ENCODE data around the gene EGR4. TPM values are rescaled to one million over a fixed set of nuclear protein-coding genes. Genes with fewer than 3 reads are reported as not detected.

Gene EGR4
- total and polyA plus RNA-seq, 10 donors = 0.02 to 0.03 TPM; not detected in 8

DNA sequence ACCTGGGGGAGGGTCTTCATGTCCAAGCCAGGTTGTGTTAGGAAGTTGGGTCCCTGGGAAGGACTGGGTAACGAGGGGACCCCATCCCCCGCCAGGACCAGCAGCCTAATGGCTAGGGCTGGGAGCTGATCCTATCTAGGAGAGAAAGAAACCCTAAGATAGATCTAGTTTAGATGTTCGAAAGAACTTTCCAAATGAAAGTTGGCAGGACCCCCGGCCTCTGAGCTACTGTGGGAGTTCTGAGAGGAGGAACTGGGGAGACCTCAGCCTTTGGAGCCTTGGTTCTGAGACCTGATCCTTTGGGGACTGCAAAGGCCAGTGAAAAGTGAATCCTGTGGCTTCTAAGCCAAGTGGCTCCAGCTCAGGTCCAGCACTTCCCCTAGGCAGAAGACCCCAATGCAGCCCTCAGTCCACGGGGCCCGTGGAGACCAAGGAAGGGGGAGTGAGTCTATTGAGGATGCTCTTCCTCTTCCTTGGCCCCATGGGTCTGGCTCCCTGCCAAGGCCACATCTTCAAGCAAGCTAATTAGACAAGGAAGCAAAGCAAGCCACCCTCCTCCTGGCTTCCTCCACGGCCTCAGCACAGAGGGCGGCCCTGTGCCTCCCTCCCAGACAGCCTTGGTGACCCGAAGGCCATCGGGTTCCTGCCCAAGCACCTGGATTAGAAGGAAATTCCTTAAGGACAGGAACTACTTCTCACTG, 35.8 kb downstream of the EGR4 start:
- Histone ChIP-seq H3K36me3 (peaks cover 0 to 68% (median 27%) of the 10 kb centered on the region in 6 donors), H3K27me3 (replicated peaks in 1 of 7) (no peaks in the 10 kb centered on the region), H3K27ac (no peak overlapping the region), H3K9me3 (no peaks in the 10 kb centered on the region), H3K4me1 (peaks cover 0 to 6% (median 0%) of the 10 kb centered on the region in 6 donors), H3K4me3 (no peak overlapping the region)
- no peak for DNase-seq
- intact Hi-C loops (cut with DNase I; ENCODE audit: low total_unique reads) = no loop called here
- 51 to 64% (median 55%) methylated on average over 10 of the region's 10 CpGs for WGBS, 5 donors
- TF ChIP-seq POLR2A (IDR thresholded peaks at IDR 0.05) (no peak), POLR2AphosphoS5 (IDR thresholded peaks at IDR 0.05) (peak in 2 of 3 donors; percentile 12 to 15)
- TF ChIP-seq, protein P1, sequence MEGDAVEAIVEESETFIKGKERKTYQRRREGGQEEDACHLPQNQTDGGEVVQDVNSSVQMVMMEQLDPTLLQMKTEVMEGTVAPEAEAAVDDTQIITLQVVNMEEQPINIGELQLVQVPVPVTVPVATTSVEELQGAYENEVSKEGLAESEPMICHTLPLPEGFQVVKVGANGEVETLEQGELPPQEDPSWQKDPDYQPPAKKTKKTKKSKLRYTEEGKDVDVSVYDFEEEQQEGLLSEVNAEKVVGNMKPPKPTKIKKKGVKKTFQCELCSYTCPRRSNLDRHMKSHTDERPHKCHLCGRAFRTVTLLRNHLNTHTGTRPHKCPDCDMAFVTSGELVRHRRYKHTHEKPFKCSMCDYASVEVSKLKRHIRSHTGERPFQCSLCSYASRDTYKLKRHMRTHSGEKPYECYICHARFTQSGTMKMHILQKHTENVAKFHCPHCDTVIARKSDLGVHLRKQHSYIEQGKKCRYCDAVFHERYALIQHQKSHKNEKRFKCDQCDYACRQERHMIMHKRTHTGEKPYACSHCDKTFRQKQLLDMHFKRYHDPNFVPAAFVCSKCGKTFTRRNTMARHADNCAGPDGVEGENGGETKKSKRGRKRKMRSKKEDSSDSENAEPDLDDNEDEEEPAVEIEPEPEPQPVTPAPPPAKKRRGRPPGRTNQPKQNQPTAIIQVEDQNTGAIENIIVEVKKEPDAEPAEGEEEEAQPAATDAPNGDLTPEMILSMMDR (IDR thresholded peaks at IDR 0.05 in 8 of 11, conservative IDR thresholded peaks at IDR 0.05 in 3 of 11) = no peak

DNA sequence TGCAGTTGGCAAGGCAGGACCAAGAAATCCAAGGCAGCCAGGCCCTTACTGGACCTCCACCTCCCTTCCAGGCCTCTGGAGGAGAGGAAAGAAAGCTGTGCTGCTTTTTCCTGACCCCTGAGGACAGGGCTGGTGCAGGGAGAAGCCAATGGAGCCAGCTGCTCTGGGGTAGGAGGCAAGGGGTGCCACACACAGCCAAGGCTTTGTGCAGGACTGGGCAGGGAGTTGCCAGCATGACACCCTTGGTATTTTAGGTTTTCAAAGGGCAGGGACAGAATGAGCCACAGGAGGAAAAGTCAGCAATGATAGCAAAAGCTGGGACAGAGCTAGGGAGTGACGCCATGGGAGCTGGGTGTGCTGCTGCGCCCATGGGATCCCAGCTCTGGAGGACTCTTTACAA, 36.3 kb downstream of the EGR4 start:
- Histone ChIP-seq H3K4me3 (no peak overlapping the region), H3K36me3 (peaks cover 0 to 68% (median 33%) of the 10 kb centered on the region in 6 donors), H3K4me1 (peaks cover 0 to 6% (median 0%) of the 10 kb centered on the region in 6 donors), H3K9me3 (no peaks in the 10 kb centered on the region), H3K27ac (no peak overlapping the region), H3K27me3 (replicated peaks in 1 of 7) (no peaks in the 10 kb centered on the region)
- WGBS, 5 donors = 87 to 100% (median 95%) methylated on average over 2 of the region's 2 CpGs
- DNase-seq = no peak
- TF ChIP-seq POLR2A (IDR thresholded peaks at IDR 0.05) (no peak), POLR2AphosphoS5 (IDR thresholded peaks at IDR 0.05) (no peak)
- TF ChIP-seq, protein P1 (IDR thresholded peaks at IDR 0.05 in 8 of 11, conservative IDR thresholded peaks at IDR 0.05 in 3 of 11) = no peak
- intact Hi-C loops (cut with DNase I; ENCODE audit: low total_unique reads) = no loop called here

DNA sequence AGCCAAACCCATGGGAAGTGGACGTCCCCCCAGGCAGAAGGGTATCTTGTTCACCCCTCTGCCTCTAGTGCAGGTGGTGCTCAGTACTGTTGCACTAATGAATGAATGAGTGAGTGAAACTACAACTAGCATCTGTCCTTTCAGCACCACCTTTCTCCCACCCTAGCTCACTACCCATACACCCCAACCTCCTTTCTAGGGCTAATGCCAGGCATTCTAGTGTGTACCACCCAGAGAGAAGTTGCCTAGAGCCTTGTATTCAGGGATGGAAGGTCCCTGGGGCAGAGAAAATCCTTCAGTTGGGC, 36.8 kb downstream of the EGR4 start:
- TF ChIP-seq POLR2A (IDR thresholded peaks at IDR 0.05) (no peak), POLR2AphosphoS5 (IDR thresholded peaks at IDR 0.05) (no peak)
- TF ChIP-seq, protein P1 (IDR thresholded peaks at IDR 0.05 in 8 of 11, conservative IDR thresholded peaks at IDR 0.05 in 3 of 11) = no peak
- no peak overlapping the region for H3K27ac ChIP-seq
- H3K27me3 ChIP-seq (replicated peaks in 1 of 7) = no peaks in the 10 kb centered on the region
- no peaks in the 10 kb centered on the region for H3K9me3 ChIP-seq
- 31 to 100% (median 74%) methylated on average over 1 of the region's 1 CpG for WGBS, 5 donors
- intact Hi-C loops (cut with DNase I; ENCODE audit: low total_unique reads) = no loop called here
- DNase-seq = no peak
- H3K4me3 ChIP-seq = no peak overlapping the region
- peaks cover 0 to 6% (median 0%) of the 10 kb centered on the region in 6 donors for H3K4me1 ChIP-seq
- peaks cover 0 to 72% (median 37%) of the 10 kb centered on the region in 6 donors for H3K36me3 ChIP-seq

DNA sequence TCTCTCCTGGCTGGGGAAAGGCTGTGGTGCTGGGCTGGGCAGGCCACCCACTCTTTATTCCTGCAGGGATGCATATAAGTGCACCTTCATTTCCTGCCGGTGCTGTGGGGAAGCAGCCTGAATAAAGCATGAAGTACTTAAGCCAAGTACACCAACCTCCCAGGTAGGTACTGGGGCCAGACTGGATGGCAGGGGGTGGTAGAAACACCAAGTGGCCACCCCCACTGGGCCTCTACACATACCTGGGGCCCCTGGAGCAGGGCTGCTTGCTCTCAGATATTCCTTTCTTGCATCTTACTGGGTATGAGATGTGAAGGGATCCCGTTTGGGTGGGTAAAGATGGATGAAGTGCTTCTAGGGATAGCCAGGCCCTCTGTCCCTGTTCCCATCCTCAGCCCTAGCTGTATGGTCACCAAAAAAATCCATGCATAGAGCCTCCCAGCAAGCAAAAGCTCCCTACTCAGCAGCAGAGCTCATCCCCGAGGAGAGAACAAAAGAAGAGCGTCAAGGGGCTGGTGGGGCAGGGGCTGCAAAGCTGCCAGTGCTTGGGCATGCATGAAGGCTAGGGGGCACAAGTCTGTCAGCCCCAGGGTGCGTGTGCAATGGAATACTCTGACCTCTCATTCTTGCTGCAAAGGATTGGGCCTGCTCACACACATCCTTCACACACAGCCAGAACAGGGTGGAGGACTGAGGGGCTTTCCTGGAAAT, 37.3 kb downstream of the EGR4 start:
- H3K9me3 ChIP-seq = no peaks in the 10 kb centered on the region
- peaks cover 0 to 77% (median 42%) of the 10 kb centered on the region in 6 donors for H3K36me3 ChIP-seq
- 77 to 86% (median 81%) methylated on average over 5 of the region's 5 CpGs for WGBS, 5 donors
- TF ChIP-seq, protein P1 (IDR thresholded peaks at IDR 0.05 in 8 of 11, conservative IDR thresholded peaks at IDR 0.05 in 3 of 11) = no peak
- TF ChIP-seq POLR2AphosphoS5 (IDR thresholded peaks at IDR 0.05) (no peak), POLR2A (IDR thresholded peaks at IDR 0.05) (no peak)
- H3K4me3 ChIP-seq = no peak overlapping the region
- DNase-seq = no peak
- intact Hi-C loops (cut with DNase I; ENCODE audit: low total_unique reads) = no loop called here
- H3K4me1 ChIP-seq = peaks cover 0 to 6% (median 0%) of the 10 kb centered on the region in 6 donors
- no peaks in the 10 kb centered on the region for H3K27me3 ChIP-seq (replicated peaks in 1 of 7)
- H3K27ac ChIP-seq = no peak overlapping the region
